GM23338 (cell line): ENCODE data around the gene ZNF525. TPM values are rescaled to one million over a fixed set of nuclear protein-coding genes. Genes with fewer than 3 reads are reported as not detected.

Source experiments
- ATAC-seq: fragments of 200-7000 bp; cut with Tn5 transposase; 3 replicates; pipeline ENCODE4 v1.9.1; 2020
- DNase-seq: peaks from one replicate; pipeline ENCODE4 v3.0.0-alpha.2; 2015; ENCODE audit warnings: low spot score
- H2AFZ ChIP-seq: fragments of 200-600 bp; sonication (generic); 2 replicates; pipeline ENCODE4 v1.8.0; 2016; ENCODE audit warnings: antibody characterized with exemption, mild to moderate bottlenecking, moderate library complexity
- H3F3A ChIP-seq: fragments of 200-600 bp; sonication (generic); replicated peaks from 2 replicates; pipeline ENCODE4 v1.8.0; 2017; ENCODE audit warnings: antibody characterized with exemption, mixed run types, low read depth
- H3K27ac ChIP-seq: fragments of 200-600 bp; sonication (generic); 2 replicates; pipeline ENCODE4 v1.6.1; 2016; ENCODE audit warnings: low read depth
- H3K27me3 ChIP-seq: fragments of 200-600 bp; sonication (generic); 2 replicates; pipeline ENCODE4 v1.8.0; 2016; ENCODE audit warnings: mild to moderate bottlenecking, mixed run types, moderate library complexity; ENCODE audit not compliant: insufficient read depth
- H3K36me3 ChIP-seq: fragments of 200-600 bp; sonication (generic); 2 replicates; pipeline ENCODE4 v1.8.0; 2016; ENCODE audit warnings: mild to moderate bottlenecking; ENCODE audit not compliant: insufficient read depth
- H3K4me1 ChIP-seq: fragments of 200-600 bp; sonication (generic); 2 replicates; pipeline ENCODE4 v1.8.0; 2016; ENCODE audit warnings: mild to moderate bottlenecking, moderate library complexity; ENCODE audit not compliant: insufficient read depth
- H3K4me2 ChIP-seq: fragments of 200-600 bp; sonication (generic); 2 replicates; pipeline ENCODE4 v1.7.1; 2017; ENCODE audit warnings: mixed run types
- H3K4me3 ChIP-seq: fragments of 200-600 bp; sonication (generic); 2 replicates; pipeline ENCODE4 v1.6.1; 2016; ENCODE audit warnings: mixed run types
- H3K79me2 ChIP-seq: fragments of 200-600 bp; sonication (generic); replicated peaks from 2 replicates; pipeline ENCODE4 v1.8.0; 2017; ENCODE audit warnings: mild to moderate bottlenecking; ENCODE audit not compliant: insufficient read depth
- H3K9me2 ChIP-seq: fragments of 200-600 bp; sonication (generic); 2 replicates; pipeline ENCODE4 v1.8.0; 2017; ENCODE audit not compliant: insufficient read depth
- H4K20me1 ChIP-seq: fragments of 200-600 bp; sonication (generic); replicated peaks from 2 replicates; pipeline ENCODE4 v1.8.0; 2017; ENCODE audit warnings: mild to moderate bottlenecking; ENCODE audit not compliant: insufficient read depth
- H3K27ac Mint-ChIP-seq: 2 replicates; pipeline ENCODE4 v1.8.0; 2020; ENCODE audit warnings: inconsistent platforms, mild to moderate bottlenecking, moderate library complexity, mixed read lengths
- H3K27me3 Mint-ChIP-seq: 3 replicates; pipeline ENCODE4 v1.8.0; 2022; ENCODE audit warnings: low read depth, mild to moderate bottlenecking, moderate library complexity, mixed read lengths, inconsistent platforms; ENCODE audit not compliant: insufficient read depth, poor library complexity
- H3K36me3 Mint-ChIP-seq: 3 replicates; pipeline ENCODE4 v1.8.0; 2021; ENCODE audit warnings: low read depth, mild to moderate bottlenecking, inconsistent platforms, moderate library complexity, mixed read lengths
- H3K4me1 Mint-ChIP-seq: 3 replicates; pipeline ENCODE4 v1.8.0; 2020; ENCODE audit warnings: mild to moderate bottlenecking, inconsistent platforms, mixed read lengths
- H3K4me3 Mint-ChIP-seq: 3 replicates; pipeline ENCODE4 v1.8.0; 2021; ENCODE audit warnings: moderate library complexity, mild to moderate bottlenecking, inconsistent platforms, mixed read lengths
- H3K9me3 Mint-ChIP-seq: 3 replicates; pipeline ENCODE4 v1.8.0; 2020; ENCODE audit warnings: moderate library complexity, mild to moderate bottlenecking, inconsistent platforms, mixed read lengths
- EZH2 ChIP-seq: fragments of 200-600 bp; sonication (generic); IDR thresholded peaks from one replicate; pipeline ENCODE4 v1.8.0; 2017; ENCODE audit warnings: antibody characterized with exemption, mild to moderate bottlenecking, low read depth; ENCODE audit not compliant: unreplicated experiment
- NANOG ChIP-seq: IDR thresholded peaks from 2 replicates; pipeline ENCODE4 v1.6.1; 2016; ENCODE audit warnings: antibody characterized with exemption, borderline replicate concordance
- POLR2AphosphoS5 ChIP-seq: IDR thresholded peaks from 2 replicates; pipeline ENCODE4 v1.6.1; 2016; ENCODE audit warnings: antibody characterized with exemption, low read depth
- STAT1 ChIP-seq: IDR thresholded peaks from one replicate; pipeline ENCODE4 v1.6.1; 2016; ENCODE audit warnings: antibody characterized with exemption; ENCODE audit not compliant: unreplicated experiment
- ZNF114 ChIP-seq: fragments of 250-450 bp; sonication (Bioruptor Pico); IDR thresholded peaks from 2 replicates; pipeline ENCODE4 v1.5.0; 2020; ENCODE audit warnings: mild to moderate bottlenecking, moderate library complexity
- ZNF331 ChIP-seq: fragments of 250-450 bp; sonication (Bioruptor Pico); IDR thresholded peaks from 2 replicates; pipeline ENCODE4 v1.5.0; 2020; ENCODE audit warnings: low read depth, mild to moderate bottlenecking, moderate library complexity
- polyA plus RNA-seq: library from polyadenylated mRNA; unstranded; fragments of >200 nt; fragmentation: Nextera tagmentation; extraction: Ambion mirVana; gene quantifications from 2 replicates; pipeline ENCODE4 v1.2.1, GENCODE V29; 2016
- total RNA-seq: library from RNA; depleted of rRNA; stranded (reverse); fragments of >200 nt; shearing (Covaris generic); gene quantifications from 2 replicates; pipeline ENCODE4 v1.2.3, GENCODE V29; 2014
- TF ChIP-seq, protein P1 (sequence below): IDR thresholded peaks from one replicate; pipeline ENCODE4 v1.6.1; 2018; ENCODE audit warnings: antibody characterized with exemption; ENCODE audit not compliant: unreplicated experiment
- TF ChIP-seq, protein P2 (sequence below): IDR thresholded peaks from 2 replicates; pipeline ENCODE4 v1.6.1; 2016; ENCODE audit warnings: antibody characterized with exemption

Gene ZNF525
- total and polyA plus RNA-seq, 2 experiments from 2014 or later, result 39.3 to 99.8 TPM

DNA sequence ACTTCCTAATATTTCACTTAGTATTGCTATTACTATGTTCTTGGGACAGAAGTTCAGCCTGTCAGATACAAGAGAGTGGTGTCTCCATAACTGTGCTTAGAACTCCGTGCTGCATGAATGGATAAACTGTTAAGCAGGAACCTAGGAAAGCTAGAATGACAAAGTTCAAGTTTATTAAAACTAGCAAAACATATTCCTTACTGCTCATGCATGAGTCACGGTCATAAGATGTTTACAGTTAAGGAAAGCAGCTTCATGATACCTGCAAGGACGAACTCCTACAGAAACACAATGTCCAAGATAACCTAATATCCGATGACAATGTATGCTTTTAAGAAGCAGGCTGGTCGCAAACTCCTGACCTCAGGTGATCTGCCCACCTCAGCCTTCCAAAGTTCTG, 23.4 kb downstream of the ZNF525 start (continued):
- TF ChIP-seq, protein P1, sequence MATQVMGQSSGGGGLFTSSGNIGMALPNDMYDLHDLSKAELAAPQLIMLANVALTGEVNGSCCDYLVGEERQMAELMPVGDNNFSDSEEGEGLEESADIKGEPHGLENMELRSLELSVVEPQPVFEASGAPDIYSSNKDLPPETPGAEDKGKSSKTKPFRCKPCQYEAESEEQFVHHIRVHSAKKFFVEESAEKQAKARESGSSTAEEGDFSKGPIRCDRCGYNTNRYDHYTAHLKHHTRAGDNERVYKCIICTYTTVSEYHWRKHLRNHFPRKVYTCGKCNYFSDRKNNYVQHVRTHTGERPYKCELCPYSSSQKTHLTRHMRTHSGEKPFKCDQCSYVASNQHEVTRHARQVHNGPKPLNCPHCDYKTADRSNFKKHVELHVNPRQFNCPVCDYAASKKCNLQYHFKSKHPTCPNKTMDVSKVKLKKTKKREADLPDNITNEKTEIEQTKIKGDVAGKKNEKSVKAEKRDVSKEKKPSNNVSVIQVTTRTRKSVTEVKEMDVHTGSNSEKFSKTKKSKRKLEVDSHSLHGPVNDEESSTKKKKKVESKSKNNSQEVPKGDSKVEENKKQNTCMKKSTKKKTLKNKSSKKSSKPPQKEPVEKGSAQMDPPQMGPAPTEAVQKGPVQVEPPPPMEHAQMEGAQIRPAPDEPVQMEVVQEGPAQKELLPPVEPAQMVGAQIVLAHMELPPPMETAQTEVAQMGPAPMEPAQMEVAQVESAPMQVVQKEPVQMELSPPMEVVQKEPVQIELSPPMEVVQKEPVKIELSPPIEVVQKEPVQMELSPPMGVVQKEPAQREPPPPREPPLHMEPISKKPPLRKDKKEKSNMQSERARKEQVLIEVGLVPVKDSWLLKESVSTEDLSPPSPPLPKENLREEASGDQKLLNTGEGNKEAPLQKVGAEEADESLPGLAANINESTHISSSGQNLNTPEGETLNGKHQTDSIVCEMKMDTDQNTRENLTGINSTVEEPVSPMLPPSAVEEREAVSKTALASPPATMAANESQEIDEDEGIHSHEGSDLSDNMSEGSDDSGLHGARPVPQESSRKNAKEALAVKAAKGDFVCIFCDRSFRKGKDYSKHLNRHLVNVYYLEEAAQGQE, result no peak
- TF ChIP-seq ZNF331 (no peak), EZH2 (no peak), ZNF114 (CRISPR knock-in tag) (no peak), STAT1 (no peak)
- TF ChIP-seq, protein P2, sequence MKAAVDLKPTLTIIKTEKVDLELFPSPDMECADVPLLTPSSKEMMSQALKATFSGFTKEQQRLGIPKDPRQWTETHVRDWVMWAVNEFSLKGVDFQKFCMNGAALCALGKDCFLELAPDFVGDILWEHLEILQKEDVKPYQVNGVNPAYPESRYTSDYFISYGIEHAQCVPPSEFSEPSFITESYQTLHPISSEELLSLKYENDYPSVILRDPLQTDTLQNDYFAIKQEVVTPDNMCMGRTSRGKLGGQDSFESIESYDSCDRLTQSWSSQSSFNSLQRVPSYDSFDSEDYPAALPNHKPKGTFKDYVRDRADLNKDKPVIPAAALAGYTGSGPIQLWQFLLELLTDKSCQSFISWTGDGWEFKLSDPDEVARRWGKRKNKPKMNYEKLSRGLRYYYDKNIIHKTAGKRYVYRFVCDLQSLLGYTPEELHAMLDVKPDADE, result no peak

DNA sequence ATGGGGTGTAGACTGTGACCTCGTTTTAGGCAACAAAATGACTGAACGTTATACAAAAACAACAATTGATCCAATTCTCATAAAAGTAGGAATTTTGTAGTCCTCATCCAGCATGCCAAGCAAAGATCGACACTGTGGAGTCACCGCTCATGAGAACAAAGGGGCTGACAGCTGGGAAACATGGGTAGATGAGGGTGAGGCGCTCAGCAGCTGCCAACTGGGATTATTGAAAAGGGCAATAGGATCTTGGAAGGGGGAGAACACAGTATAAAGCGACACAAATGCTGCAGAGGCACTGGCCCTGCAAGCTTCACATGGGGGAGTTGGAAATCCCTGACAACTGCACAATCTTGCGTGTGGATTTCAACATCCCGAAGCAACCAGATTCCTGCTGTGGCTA, 24.1 kb downstream of the ZNF525 start:
- H3K27ac ChIP-seq, result peak overlapping the region; percentile 78
- H3K9me2 ChIP-seq, result peaks cover 3% of the 10 kb centered on the region; the same call in 1 of the 2 replicates
- H3K27me3 ChIP-seq, result no peaks in the 10 kb centered on the region
- H3F3A ChIP-seq, result peaks cover 7% of the 10 kb centered on the region
- H3K4me2 ChIP-seq, result peak overlapping the region; percentile 79
- H3K4me3 Mint-ChIP-seq, result peak overlapping the region; percentile 9; the same call in 2 of the 3 replicates
- peaks cover 16% of the 10 kb centered on the region for H3K36me3 ChIP-seq
- H3K27me3 Mint-ChIP-seq, result peaks cover 13% of the 10 kb centered on the region
- H3K4me1 ChIP-seq, result peaks cover 36% of the 10 kb centered on the region
- no peak for DNase-seq
- H2AFZ ChIP-seq, result no peak overlapping the region
- peaks cover 12% of the 10 kb centered on the region for H3K9me3 Mint-ChIP-seq
- H3K79me2 ChIP-seq, result no peaks in the 10 kb centered on the region
- no peaks in the 10 kb centered on the region; the same call in 1 of the 2 replicates for H4K20me1 ChIP-seq
- H3K4me1 Mint-ChIP-seq, result peaks cover 16% of the 10 kb centered on the region
- no peak overlapping the region for H3K27ac Mint-ChIP-seq
- H3K36me3 Mint-ChIP-seq, result peaks cover 27% of the 10 kb centered on the region
- peak overlapping the region; percentile 53 for H3K4me3 ChIP-seq
- no peak for TF ChIP-seq EZH2
- TF ChIP-seq NANOG, result no peak
- ATAC-seq, result no peak

DNA sequence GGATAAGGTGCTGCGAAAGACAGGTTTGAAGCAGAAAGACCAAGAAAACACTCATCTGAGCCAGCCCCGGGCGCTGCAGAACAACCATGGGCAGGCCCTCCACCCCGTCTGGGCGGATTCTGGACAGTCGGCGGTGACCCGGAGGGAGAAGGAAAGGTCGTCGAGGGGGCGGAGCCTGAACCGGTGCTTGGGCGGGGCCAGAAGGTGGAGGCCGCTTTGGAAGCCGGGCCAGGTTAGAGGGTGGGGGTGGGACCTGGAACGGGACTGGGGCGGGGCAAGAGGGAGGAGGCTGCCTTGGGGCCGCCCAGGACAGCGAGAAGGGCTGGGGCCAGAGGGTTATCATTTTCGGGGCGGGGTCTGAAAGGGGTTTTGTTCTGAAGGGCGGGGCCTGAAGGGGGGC, 24.5 kb downstream of the ZNF525 start:
- peaks cover 7% of the 10 kb centered on the region for H3F3A ChIP-seq
- peaks cover 17% of the 10 kb centered on the region for H3K27me3 Mint-ChIP-seq
- peak; percentile 68 for ATAC-seq
- H4K20me1 ChIP-seq, result no peaks in the 10 kb centered on the region; the same call in 1 of the 2 replicates
- peaks cover 19% of the 10 kb centered on the region for H3K4me1 Mint-ChIP-seq
- H3K4me1 ChIP-seq, result peaks cover 36% of the 10 kb centered on the region
- peaks cover 3% of the 10 kb centered on the region; the same call in 1 of the 2 replicates for H3K9me2 ChIP-seq
- DNase-seq, result peak; percentile 98
- no peaks in the 10 kb centered on the region for H3K79me2 ChIP-seq
- peak; percentile 91 for TF ChIP-seq POLR2AphosphoS5
- TF ChIP-seq STAT1, result no peak
- H3K27me3 ChIP-seq, result no peaks in the 10 kb centered on the region
- peaks cover 23% of the 10 kb centered on the region for H3K36me3 Mint-ChIP-seq
- H3K9me3 Mint-ChIP-seq, result peaks cover 7% of the 10 kb centered on the region
- peak overlapping the region; percentile 78 for H3K27ac ChIP-seq
- H2AFZ ChIP-seq, result no peak overlapping the region
- peak overlapping the region; percentile 79 for H3K4me2 ChIP-seq
- peak overlapping the region; percentile 9; the same call in 1 of the 3 replicates for H3K4me3 Mint-ChIP-seq
- H3K36me3 ChIP-seq, result peaks cover 15% of the 10 kb centered on the region
- H3K4me3 ChIP-seq, result peak overlapping the region; percentile 53
- no peak overlapping the region for H3K27ac Mint-ChIP-seq
